Hematopoietic multipotent progenitor cell treated with erythropoietin and hydrocortisone succinate and interleukin-3 and kit ligand, for 17 days (in vitro differentiated cells): Measurements from ENCODE around the gene EIPR1.
"Not testable (repeated sequence)": the region's sequence is repeated elsewhere in the genome, so short reads cannot be mapped to it uniquely, and the experiment has no call there.

ENCODE experiments used
- DNase-seq: peaks from one replicate; pipeline ENCODE4 v3.0.0-alpha.2; 2015; ENCODE audit warnings: low spot score

EIPR1 gene

GRCh38 chr2:3211256-3212060, 166.2 kb downstream of the EIPR1 start:
- DNase-seq = no peak

GRCh38 chr2:3210257-3210656, 167.4 kb downstream of the EIPR1 start:
- no peak for DNase-seq

GRCh38 chr2:3209258-3209657, 168.4 kb downstream of the EIPR1 start:
- DNase-seq = no peak

GRCh38 chr2:3208591-3208990, 169.0 kb downstream of the EIPR1 start:
- no peak for DNase-seq

- no peak for DNase-seq
Observed at GRCh38 chr2:3208179-3208578, 169.4 kb downstream of the EIPR1 start.

GRCh38 chr2:3207091-3207491, 170.5 kb downstream of the EIPR1 start:
- no peak for DNase-seq

GRCh38 chr2:3205845-3206244, 171.8 kb downstream of the EIPR1 start:
- DNase-seq = no peak

- DNase-seq = no peak
Observed at GRCh38 chr2:3204031-3204821, 173.4 kb downstream of the EIPR1 start.

GRCh38 chr2:3203497-3204019, 174.1 kb downstream of the EIPR1 start:
- DNase-seq = no peak

GRCh38 chr2:3202926-3203325, 174.7 kb downstream of the EIPR1 start:
- DNase-seq = no peak

GRCh38 chr2:3201281-3201680, 176.3 kb downstream of the EIPR1 start:
- DNase-seq = no peak

- DNase-seq = no peak
Observed at GRCh38 chr2:3200420-3200939, 177.1 kb downstream of the EIPR1 start.

- DNase-seq = no peak
Observed at GRCh38 chr2:3199627-3200345, 177.8 kb downstream of the EIPR1 start.

GRCh38 chr2:3198671-3199192, 178.9 kb downstream of the EIPR1 start:
- DNase-seq = not testable (repeated sequence)

GRCh38 chr2:3198119-3198518, 179.5 kb downstream of the EIPR1 start:
- DNase-seq = no peak

GRCh38 chr2:3197308-3197707, 180.3 kb downstream of the EIPR1 start:
- DNase-seq = no peak

GRCh38 chr2:3196716-3197115, 180.9 kb downstream of the EIPR1 start:
- DNase-seq = no peak

- DNase-seq = no peak
Observed at GRCh38 chr2:3195641-3196476, 181.8 kb downstream of the EIPR1 start.

GRCh38 chr2:3194828-3195227, 182.8 kb downstream of the EIPR1 start:
- DNase-seq = no peak

GRCh38 chr2:3193443-3194330, 183.9 kb downstream of the EIPR1 start:
- DNase-seq = no peak
